Heart left ventricle (tissue), 16 donors: Measurements from ENCODE around the gene NCAM1. TPM values are rescaled to one million over a fixed set of nuclear protein-coding genes. Genes with fewer than 3 reads are reported as not detected.
"Not testable (repeated sequence)": the region's sequence is repeated elsewhere in the genome, so short reads cannot be mapped to it uniquely, and the experiment has no call there.

Experiments used
- ATAC-seq, 4 donors: fragments of 200-7000 bp; cut with Tn5 transposase; one replicate each; pipeline ENCODE4 v1.9.1; 2020 to 2022; ENCODE audit warnings: moderate library complexity in 4 of 4, mild to moderate bottlenecking in 3 of 4, moderate number of reproducible peaks in 1 of 4
- DNase-seq, 5 donors: peaks; one replicate each; pipeline ENCODE4 v3.0.0-alpha.2; 2020
- H3K27ac ChIP-seq, 12 donors: fragments of 200-600 bp; sonication (generic) in 4 of 12; one replicate each; pipeline versions ENCODE4 v1.5.0 to v1.8.0; 2016 to 2022; ENCODE audit warnings: mild to moderate bottlenecking in 2 of 12
- H3K27me3 ChIP-seq, 9 donors: fragments of 200-600 bp; sonication (generic) in 2 of 9; one replicate each; pipeline versions ENCODE4 v1.5.1 to v1.8.0; 2016 to 2022; ENCODE audit warnings: mild to moderate bottlenecking in 3 of 9
- H3K36me3 ChIP-seq, 9 donors: fragments of 200-600 bp; sonication (generic) in 2 of 9; one replicate each; pipeline versions ENCODE4 v1.5.0 to v1.8.0; 2018 to 2022; ENCODE audit warnings: mild to moderate bottlenecking in 2 of 9
- H3K4me1 ChIP-seq, 12 donors: fragments of 200-600 bp; sonication (generic) in 4 of 12; one replicate each; pipeline versions ENCODE4 v1.5.0 to v1.8.0; 2016 to 2022; ENCODE audit warnings: mild to moderate bottlenecking in 3 of 12
- H3K4me3 ChIP-seq, 12 donors: fragments of 200-600 bp; sonication (generic) in 4 of 12; one replicate each; pipeline versions ENCODE4 v1.5.0 to v1.8.0; 2017 to 2022; ENCODE audit warnings: mild to moderate bottlenecking in 9 of 12, moderate library complexity in 4 of 12
- H3K9me3 ChIP-seq, 12 donors: fragments of 200-600 bp; sonication (generic) in 4 of 12; one replicate each; pipeline versions ENCODE4 v1.5.0 to v1.8.0; 2016 to 2022; ENCODE audit warnings: mild to moderate bottlenecking in 1 of 12
- POLR2A ChIP-seq, 2 donors: fragments of 450-650 bp; IDR thresholded peaks; one replicate each; pipeline ENCODE4 v1.6.1; 2017; ENCODE audit warnings: antibody characterized with exemption in 2 of 2, mild to moderate bottlenecking in 2 of 2, moderate library complexity in 2 of 2
- WGBS, 4 donors: extraction: QIAGEN DNeasy Blood & Tissue Kit in 2 of 4; methylation state at CpG; one replicate each; pipeline versions ENCODE4 v1.1.5 to v1.1.7; 2013 to 2018; 5-methylcytosine and 5-hydroxymethylcytosine counted together
- intact Hi-C, 10 donors: fragments of 100-400 bp; cut with DNase I; formaldehyde crosslinking; loops; one replicate each; pipeline versions ENCODE4 v1.11.1 to v1.14.2; 2022
- polyA plus RNA-seq, 2 donors: library from polyadenylated mRNA; stranded (reverse); fragments of 200-250 nt; gene quantifications; one replicate each; pipeline ENCODE4 v1.2.3, GENCODE V29; 2013
- total RNA-seq, 9 donors: library from RNA; depleted of rRNA in 2 of 9; stranded (reverse); fragments of >200 nt in 2 of 9; fragmentation: NEBNext Ultra II Directional in 3 of 9; extraction: Animal tissue kit (Norgen Biotek cat#: 25700) in 3 of 9; gene quantifications; one replicate each; pipeline versions ENCODE4 v1.1.0 to v1.2.4, GENCODE V29; 2016 to 2023
- TF ChIP-seq, protein P1 (sequence below), 12 donors: fragments of 200-600 bp; sonication (generic) in 4 of 12; IDR thresholded peaks; one replicate each; pipeline versions ENCODE4 v1.5.0 to v1.8.0; 2018 to 2022; ENCODE audit warnings: antibody characterized with exemption in 12 of 12, mild to moderate bottlenecking in 5 of 12
- donor health status: ischemic (EF 13 %, LVEDD 7.1; RV severe dilation, severe dysfunction).
- donor health status: healthy with polysubstance abuse.
- donor health status: DM: no; HTN: yes; CAD: no.
- donor health status: DM: no; HTN: no; CAD: no.
- donor health status: ischemic (EF 25% LVEDD 6.9; RV normal size, moderate dysfunction).
- donor health status: ischemic (EF 25% LVEDD 5.7; RV mildly dilated, moderate dysfunction).
- donor health status: healthy.
- donor health status: DM: yes; HTN: yes; CAD: no.
- donor health status: ischemic (EF 35%, LVEDD 5.7; RV mildly dilated, moderate dysfunction).
- donor health status: nonischemic (EF 11% LVEDD 7.7; RV severe dilation, severe dysfunction).
- donor health status: DM: yes; HTN: yes; CAD: no.
- donor health status: PGD.
- donor health status: ischemic (EF 29% LVEDD 5.4; RV normal size, mild dysfunction).
- donor health status: nonischemic (EF 23%, LVEDD 6.1; RV moderate dilation, normal function).

The NCAM1 gene
- total and polyA plus RNA-seq, 11 donors, result 78.0 to 753 (median 389) TPM

DNA sequence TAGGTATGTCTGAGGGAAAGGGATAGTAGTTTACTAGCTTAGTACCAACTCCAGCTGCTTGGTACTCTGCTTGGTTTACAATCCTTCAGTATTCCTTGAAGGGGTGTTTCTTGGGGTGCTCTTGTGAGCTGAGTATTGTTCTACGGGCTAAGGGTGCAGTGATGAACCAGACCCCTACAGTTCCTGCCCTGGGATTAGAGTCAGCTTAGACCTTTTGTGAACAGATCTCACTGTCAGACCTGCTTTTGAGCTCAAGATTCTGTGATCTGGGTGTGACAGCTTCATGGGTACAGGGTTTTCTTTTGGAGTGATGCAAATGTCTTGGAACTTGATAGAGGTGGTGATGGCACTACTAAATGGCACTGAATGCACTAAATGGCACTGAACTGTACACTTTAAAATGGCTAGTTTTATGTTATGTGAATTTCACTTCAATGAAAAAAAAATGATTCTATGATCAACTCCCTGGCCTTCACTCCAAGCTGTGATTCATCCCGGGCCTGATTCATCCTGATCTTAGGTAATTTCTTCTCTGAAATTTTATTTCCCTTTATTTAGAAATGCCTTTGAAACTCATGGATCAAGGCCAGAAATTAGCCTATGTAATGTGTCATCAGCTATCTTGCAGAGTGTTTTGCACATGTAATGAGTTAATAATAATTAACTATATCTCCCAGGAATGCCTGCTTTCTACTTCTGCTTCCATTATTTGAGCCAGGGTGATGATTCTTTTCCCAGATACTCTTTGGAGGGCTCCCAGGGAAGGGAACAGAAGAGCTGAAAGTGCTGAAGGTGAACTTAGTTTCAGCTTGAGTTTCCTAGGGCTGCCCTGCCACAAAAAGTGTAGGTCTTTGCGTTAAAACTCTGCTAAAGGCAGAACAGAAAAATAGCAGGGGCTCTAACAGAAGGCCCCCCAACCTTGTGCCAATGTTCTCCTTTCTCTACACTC lies 87.9 kb downstream of the NCAM1 start:
- no peaks in the 10 kb centered on the region for H3K36me3 ChIP-seq

DNA sequence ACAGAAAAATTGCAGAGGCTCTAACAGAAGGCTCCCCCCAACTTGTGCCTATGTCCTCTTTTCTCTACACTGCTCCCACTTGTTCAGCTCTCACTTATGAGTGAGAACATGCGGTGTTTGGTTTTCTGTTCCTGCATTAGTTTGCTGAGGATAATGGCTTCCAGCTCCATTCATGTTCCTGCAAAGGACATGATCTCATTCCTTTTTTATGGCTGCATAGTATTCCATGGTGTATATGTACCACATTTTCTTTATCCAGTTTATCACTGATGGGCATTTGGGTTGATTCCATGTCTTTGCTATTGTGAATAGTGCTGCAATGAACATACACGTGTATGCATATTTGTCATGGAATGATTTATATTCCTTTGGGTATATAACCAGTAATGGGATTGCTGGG lies 91.8 kb downstream of the NCAM1 start:
- ATAC-seq, H3K4me3 ChIP-seq, intact Hi-C loops, H3K27ac ChIP-seq, H3K27me3 ChIP-seq, H3K36me3 ChIP-seq, DNase-seq: not testable (repeated sequence)
- peaks cover 0 to 14% (median 0%) of the 10 kb centered on the region in 12 donors for H3K9me3 ChIP-seq
- WGBS, 4 donors, result 87 to 98% (median 91%) methylated on average over 2 of the region's 2 CpGs
- peaks cover 0 to 24% (median 0%) of the 10 kb centered on the region in 12 donors for H3K4me1 ChIP-seq

More for the DNA sequence above, 87.9 kb downstream of the NCAM1 start:
- peaks cover 0 to 14% (median 0%) of the 10 kb centered on the region in 12 donors for H3K9me3 ChIP-seq
- no peak overlapping the region for H3K4me3 ChIP-seq
- no peaks in the 10 kb centered on the region for H3K27me3 ChIP-seq
- WGBS, 4 donors, result 90 to 99% (median 91%) methylated on average over 3 of the region's 3 CpGs
- H3K27ac ChIP-seq, result no peak overlapping the region
- peaks cover 0 to 6% (median 0%) of the 10 kb centered on the region in 12 donors for H3K4me1 ChIP-seq
- DNase-seq (no peak), ATAC-seq (peak in 1 of 4 donors; percentile 27)
- intact Hi-C loops, result no loop called here
- TF ChIP-seq, protein P1, sequence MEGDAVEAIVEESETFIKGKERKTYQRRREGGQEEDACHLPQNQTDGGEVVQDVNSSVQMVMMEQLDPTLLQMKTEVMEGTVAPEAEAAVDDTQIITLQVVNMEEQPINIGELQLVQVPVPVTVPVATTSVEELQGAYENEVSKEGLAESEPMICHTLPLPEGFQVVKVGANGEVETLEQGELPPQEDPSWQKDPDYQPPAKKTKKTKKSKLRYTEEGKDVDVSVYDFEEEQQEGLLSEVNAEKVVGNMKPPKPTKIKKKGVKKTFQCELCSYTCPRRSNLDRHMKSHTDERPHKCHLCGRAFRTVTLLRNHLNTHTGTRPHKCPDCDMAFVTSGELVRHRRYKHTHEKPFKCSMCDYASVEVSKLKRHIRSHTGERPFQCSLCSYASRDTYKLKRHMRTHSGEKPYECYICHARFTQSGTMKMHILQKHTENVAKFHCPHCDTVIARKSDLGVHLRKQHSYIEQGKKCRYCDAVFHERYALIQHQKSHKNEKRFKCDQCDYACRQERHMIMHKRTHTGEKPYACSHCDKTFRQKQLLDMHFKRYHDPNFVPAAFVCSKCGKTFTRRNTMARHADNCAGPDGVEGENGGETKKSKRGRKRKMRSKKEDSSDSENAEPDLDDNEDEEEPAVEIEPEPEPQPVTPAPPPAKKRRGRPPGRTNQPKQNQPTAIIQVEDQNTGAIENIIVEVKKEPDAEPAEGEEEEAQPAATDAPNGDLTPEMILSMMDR (IDR thresholded peaks at IDR 0.05), result no peak
- no peak for TF ChIP-seq POLR2A (IDR thresholded peaks at IDR 0.05)

DNA sequence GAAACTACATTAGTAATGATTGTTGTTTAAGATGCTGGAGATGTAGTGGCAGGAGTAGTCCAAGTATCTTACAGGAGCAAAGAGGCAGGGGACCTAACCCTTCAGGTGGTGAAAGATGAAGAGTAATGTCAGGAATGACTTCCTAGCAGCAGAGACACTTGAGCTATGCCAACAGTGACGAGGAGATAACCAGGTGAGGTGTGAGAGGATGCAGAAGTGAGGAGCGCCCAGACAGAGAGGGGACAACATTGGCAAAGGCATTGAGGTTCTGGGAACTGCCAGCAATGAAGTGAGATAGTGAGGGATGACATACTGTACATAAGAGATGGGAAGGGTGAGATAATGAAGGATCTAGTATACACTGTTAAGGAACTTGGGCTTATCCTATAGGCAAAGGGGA lies 95.8 kb downstream of the NCAM1 start:
- no peaks in the 10 kb centered on the region for H3K36me3 ChIP-seq
- TF ChIP-seq, protein P1 (IDR thresholded peaks at IDR 0.05), result no peak
- TF ChIP-seq POLR2A (IDR thresholded peaks at IDR 0.05), result no peak
- no peaks in the 10 kb centered on the region for H3K27me3 ChIP-seq
- WGBS, 4 donors, result 32 to 42% (median 40%) methylated on average over 2 of the region's 2 CpGs
- intact Hi-C loops, result loop anchor here in 1 of 10 donors (2.0 kb wide), 1 partner anchor 14 kb away; no protein-coding TSS in a partner anchor
- ATAC-seq (peak; percentile 50 to 85 (median 71)), DNase-seq (no peak)
- no peak overlapping the region for H3K4me3 ChIP-seq
- H3K27ac ChIP-seq, result no peak overlapping the region
- peaks cover 0 to 4% (median 0%) of the 10 kb centered on the region in 12 donors for H3K9me3 ChIP-seq
- peaks cover 0 to 24% (median 0%) of the 10 kb centered on the region in 12 donors for H3K4me1 ChIP-seq

DNA sequence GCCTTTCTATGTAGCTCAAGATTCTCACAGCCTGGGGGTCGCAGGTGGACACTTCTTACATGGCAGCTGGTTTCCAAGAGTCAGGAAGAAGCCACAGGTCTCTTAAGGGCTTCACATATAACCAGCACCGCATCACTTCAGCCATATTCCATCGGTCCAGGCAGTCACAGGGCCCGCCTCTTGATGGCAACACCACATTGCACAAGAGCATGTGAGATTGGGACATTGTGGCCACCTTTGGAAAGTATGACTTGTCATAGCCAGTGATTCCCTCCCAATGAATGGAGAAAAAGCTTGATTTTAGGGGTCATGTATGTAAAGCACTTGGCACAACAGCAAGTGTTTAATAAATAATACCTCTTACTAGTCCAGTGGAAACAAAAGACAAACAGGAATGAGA lies 98.3 kb downstream of the NCAM1 start:
- Histone ChIP-seq H3K27ac (no peak overlapping the region), H3K36me3 (no peaks in the 10 kb centered on the region), H3K4me1 (peaks cover 0 to 24% (median 0%) of the 10 kb centered on the region in 12 donors), H3K4me3 (no peak overlapping the region), H3K27me3 (no peaks in the 10 kb centered on the region), H3K9me3 (no peaks in the 10 kb centered on the region)
- TF ChIP-seq, protein P1 (IDR thresholded peaks at IDR 0.05), result no peak
- no peak for TF ChIP-seq POLR2A (IDR thresholded peaks at IDR 0.05)
- no peak for DNase-seq
- intact Hi-C loops, result no loop called here
- WGBS, 4 donors, result 83 to 88% (median 86%) methylated on average over 4 of the region's 4 CpGs
- ATAC-seq, result no peak
